SU-DHL-6 (cell line): ENCODE data around the gene MCTP1.

ENCODE experiments used
- H2AFZ ChIP-seq: fragments of 200-600 bp; sonication (generic); 2 replicates; pipeline ENCODE4 v1.6.1; 2014; ENCODE audit warnings: low read depth, mild to moderate bottlenecking, moderate library complexity, mixed read lengths, antibody characterized with exemption, low read length; ENCODE audit not compliant: severe bottlenecking
- H3F3A ChIP-seq: fragments of 200-600 bp; shearing (Covaris generic); 2 replicates; pipeline ENCODE4 v1.6.0; 2016; ENCODE audit warnings: antibody characterized with exemption, mild to moderate bottlenecking; ENCODE audit not compliant: insufficient read depth
- H3K27ac ChIP-seq: fragments of 200-600 bp; sonication (generic); 2 replicates; pipeline ENCODE4 v1.5.1; 2016; ENCODE audit warnings: low read depth, mild to moderate bottlenecking, low read length, moderate library complexity, mixed read lengths
- H3K27me3 ChIP-seq: fragments of 200-600 bp; sonication (generic), shearing (Covaris generic); 2 replicates; pipeline ENCODE4 v1.6.0; 2014; ENCODE audit warnings: mild to moderate bottlenecking, low read length
- H3K36me3 ChIP-seq: fragments of 200-600 bp; sonication (generic); 2 replicates; pipeline ENCODE4 v1.6.1; 2014; ENCODE audit warnings: mild to moderate bottlenecking, low read length, mixed read lengths
- H3K4me2 ChIP-seq: fragments of 300-600, 200-600 bp; shearing (Covaris generic), sonication (generic); 2 replicates; pipeline ENCODE4 v1.6.0; 2014; ENCODE audit warnings: low read length, low read depth, mild to moderate bottlenecking; ENCODE audit not compliant: poor library complexity, severe bottlenecking
- H3K4me3 ChIP-seq: fragments of 200-600 bp; sonication (generic); 2 replicates; pipeline ENCODE4 v1.5.1; 2014; ENCODE audit warnings: antibody characterized with exemption, low read length, mild to moderate bottlenecking, mixed read lengths; ENCODE audit not compliant: insufficient read depth, poor library complexity, severe bottlenecking
- H3K79me2 ChIP-seq: fragments of 200-600 bp; sonication (generic); 2 replicates; pipeline ENCODE4 v1.6.1; 2014; ENCODE audit warnings: mild to moderate bottlenecking, low read length, moderate library complexity; ENCODE audit not compliant: insufficient read depth
- H3K9ac ChIP-seq: fragments of 200-600 bp; sonication (generic); 2 replicates; pipeline ENCODE4 v1.7.0; 2014; ENCODE audit warnings: mild to moderate bottlenecking, low read length
- H3K9me2 ChIP-seq: fragments of 200-600 bp; sonication (generic); replicated peaks from 2 replicates; pipeline ENCODE4 v1.6.1; 2014; ENCODE audit warnings: low read length; ENCODE audit not compliant: insufficient read depth
- H3K9me3 ChIP-seq: fragments of 200-600 bp; sonication (generic); 2 replicates; pipeline ENCODE4 v1.6.1; 2014; ENCODE audit warnings: low read length, mixed read lengths; ENCODE audit not compliant: insufficient read depth
- H4K20me1 ChIP-seq: fragments of 200-600 bp; sonication (generic); 2 replicates; pipeline ENCODE4 v1.6.1; 2014; ENCODE audit warnings: low read depth, mild to moderate bottlenecking, antibody characterized with exemption, low read length, moderate library complexity, mixed read lengths
- CTCF ChIP-seq: fragments of 200-600 bp; sonication (generic); IDR thresholded peaks from one replicate; pipeline ENCODE4 v1.5.1; 2017; ENCODE audit warnings: antibody characterized with exemption, mild to moderate bottlenecking, low read length, moderate library complexity; ENCODE audit not compliant: insufficient read depth, poor library complexity, severe bottlenecking
- EZH2phosphoT487 ChIP-seq: fragments of 200-600 bp; sonication (generic), shearing (Covaris generic); conservative IDR thresholded peaks from 2 replicates; pipeline ENCODE4 v1.6.1; 2018; ENCODE audit warnings: mild to moderate bottlenecking, antibody characterized with exemption, low read length, moderate library complexity, mixed read lengths

The MCTP1 gene

GRCh38 chr5:95178046-95178651 lies 106.7 kb downstream of the MCTP1 start:
- no peaks in the 10 kb centered on the region for H3K36me3 ChIP-seq
- no peaks in the 10 kb centered on the region for H4K20me1 ChIP-seq
- no peaks in the 10 kb centered on the region for H3K79me2 ChIP-seq
- no peaks in the 10 kb centered on the region for H3F3A ChIP-seq
- H3K9ac ChIP-seq = no peak overlapping the region
- H3K9me3 ChIP-seq = no peaks in the 10 kb centered on the region
- H3K4me2 ChIP-seq = no peak overlapping the region
- H3K27ac ChIP-seq = no peak overlapping the region
- no peak overlapping the region for H3K4me3 ChIP-seq
- H3K27me3 ChIP-seq = no peaks in the 10 kb centered on the region
- no peaks in the 10 kb centered on the region for H3K9me2 ChIP-seq
- no peak for TF ChIP-seq EZH2phosphoT487
- H2AFZ ChIP-seq = no peak overlapping the region

GRCh38 chr5:95177456-95177855 lies 107.4 kb downstream of the MCTP1 start:
- no peaks in the 10 kb centered on the region for H3K79me2 ChIP-seq
- no peaks in the 10 kb centered on the region for H3K36me3 ChIP-seq
- no peak overlapping the region for H3K4me3 ChIP-seq
- H2AFZ ChIP-seq = no peak overlapping the region
- TF ChIP-seq CTCF (no peak), EZH2phosphoT487 (no peak)
- H3F3A ChIP-seq = no peaks in the 10 kb centered on the region
- no peaks in the 10 kb centered on the region for H4K20me1 ChIP-seq
- no peak overlapping the region for H3K4me2 ChIP-seq
- no peaks in the 10 kb centered on the region for H3K27me3 ChIP-seq
- H3K9ac ChIP-seq = no peak overlapping the region
- 0 out of 2 replicates have a peak, but pooled peaks cover 3% of the 10 kb centered on the region for H3K9me2 ChIP-seq
- no peak overlapping the region for H3K27ac ChIP-seq
- H3K9me3 ChIP-seq = no peaks in the 10 kb centered on the region

- 0 out of 2 replicates have a peak, but pooled peaks cover 3% of the 10 kb centered on the region for H3K9me2 ChIP-seq
Observed at GRCh38 chr5:95175106-95175505, 109.8 kb downstream of the MCTP1 start.

More at GRCh38 chr5:95175106-95175505, 109.8 kb downstream of the MCTP1 start:
- H2AFZ ChIP-seq = no peak overlapping the region
- no peaks in the 10 kb centered on the region for H4K20me1 ChIP-seq
- H3K27ac ChIP-seq = no peak overlapping the region
- H3K9me3 ChIP-seq = no peaks in the 10 kb centered on the region
- no peaks in the 10 kb centered on the region for H3K27me3 ChIP-seq
- H3F3A ChIP-seq = no peaks in the 10 kb centered on the region
- TF ChIP-seq CTCF = no peak
- no peak for TF ChIP-seq EZH2phosphoT487
- H3K36me3 ChIP-seq = no peaks in the 10 kb centered on the region
- H3K4me2 ChIP-seq = no peak overlapping the region
- H3K9ac ChIP-seq = no peak overlapping the region
- H3K4me3 ChIP-seq = no peak overlapping the region
- no peaks in the 10 kb centered on the region for H3K79me2 ChIP-seq
